Stimulated activated CD4-positive, alpha-beta T cell treated with anti-CD3 and anti-CD28 coated beads, TNF-alpha, amount 100 ng/mL, for 24 hours (primary cell): Measurements from ENCODE around the gene ROBO1.
"Not testable (repeated sequence)": the region's sequence is repeated elsewhere in the genome, so short reads cannot be mapped to it uniquely, and the experiment has no call there.

Experiments
- DNase-seq, 3 experiments: peaks; one replicate each; pipeline ENCODE4 v3.0.0-alpha.2; 2020; ENCODE audit warnings: low read depth in 3 of 3

ROBO1 gene

GRCh38 chr3:78701537-78701936 is 1066.3 kb downstream of the ROBO1 start:
- DNase-seq: no peak

DNA sequence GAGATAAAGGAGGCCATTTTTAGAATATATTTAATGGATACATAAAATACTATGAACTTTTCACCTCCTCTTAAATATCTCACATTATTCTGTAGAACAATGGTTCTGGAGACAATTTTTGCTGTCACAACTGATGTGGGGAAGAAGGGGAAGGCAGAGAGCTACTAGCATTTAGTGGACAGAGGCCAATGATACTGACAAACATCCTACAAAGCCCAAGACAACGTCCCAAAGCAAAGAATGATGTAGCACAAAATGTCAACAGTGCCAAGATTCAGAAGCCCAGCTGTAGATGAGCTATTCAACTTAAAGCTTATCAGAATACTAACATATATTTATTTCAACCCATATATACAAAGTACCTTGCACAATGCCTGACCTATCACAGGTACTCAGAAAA is 1069.4 kb downstream of the ROBO1 start:
- DNase-seq: no peak

DNA sequence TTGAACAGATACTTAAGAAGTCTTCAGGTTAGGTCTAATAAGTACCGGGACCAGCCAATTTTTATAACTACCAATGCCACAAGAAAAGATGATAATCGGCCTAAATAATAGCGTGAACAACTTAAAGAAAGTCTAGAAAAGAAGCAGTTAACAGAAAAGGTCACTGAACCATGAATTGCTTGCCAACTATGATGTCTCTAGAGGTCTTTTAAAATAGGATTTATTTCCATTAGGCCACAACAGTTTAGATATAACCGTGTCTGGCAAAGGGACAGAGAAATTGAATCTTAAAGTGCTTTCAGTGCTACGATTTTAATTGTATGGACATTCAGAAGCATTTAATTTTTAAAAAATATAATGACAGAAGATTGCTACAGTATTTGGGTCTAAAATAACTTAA is 1070.4 kb downstream of the ROBO1 start:
- DNase-seq: no peak

DNA sequence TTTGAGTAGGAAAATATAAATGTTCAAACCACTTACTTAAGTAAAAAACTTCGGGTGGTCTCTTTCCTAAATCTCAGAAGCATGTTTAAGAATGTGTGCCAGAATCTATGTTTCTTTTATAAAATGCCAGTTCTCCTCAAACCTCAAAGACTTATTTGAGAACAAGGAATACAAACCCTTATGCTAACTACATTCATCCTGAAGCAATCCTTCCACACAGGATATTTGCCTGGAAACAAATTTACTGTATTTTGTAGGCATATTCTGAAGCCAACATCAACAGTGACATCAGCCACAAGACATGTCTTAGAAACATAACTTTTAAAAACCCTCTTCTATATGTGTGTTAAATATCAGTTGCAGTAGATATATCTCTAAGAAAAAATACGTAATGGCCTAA is 1077.0 kb downstream of the ROBO1 start:
- DNase-seq: no peak

- no peak for DNase-seq
Measured at GRCh38 chr3:78689378-78689777, 1078.4 kb downstream of the ROBO1 start.

DNA sequence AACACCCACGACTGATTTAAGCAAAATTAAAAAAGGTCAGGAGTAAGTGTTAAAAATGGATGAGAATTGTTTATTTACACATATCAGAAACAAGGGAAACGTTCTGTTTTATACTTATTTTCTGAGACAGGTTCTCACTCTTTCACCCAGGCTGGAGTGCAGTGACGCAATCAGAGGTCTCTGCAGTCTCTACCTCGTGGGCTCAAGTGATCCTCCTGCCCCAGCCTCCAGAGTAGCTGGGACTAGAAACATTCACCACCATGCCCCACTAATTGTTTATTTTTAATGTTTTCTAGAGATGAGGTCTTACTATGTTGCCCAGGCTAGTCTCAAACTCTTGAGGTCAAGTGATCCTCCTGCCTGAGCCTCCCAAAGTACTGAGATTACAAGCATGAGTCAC is 1080.3 kb downstream of the ROBO1 start:
- DNase-seq: no peak

GRCh38 chr3:78683284-78683683 is 1084.5 kb downstream of the ROBO1 start:
- DNase-seq: no peak

GRCh38 chr3:78675119-78675805 is 1092.5 kb downstream of the ROBO1 start:
- DNase-seq: not testable (repeated sequence)

GRCh38 chr3:78670746-78671145 is 1097.1 kb downstream of the ROBO1 start:
- DNase-seq: no peak

GRCh38 chr3:78670094-78670493 is 1097.7 kb downstream of the ROBO1 start:
- no peak for DNase-seq

- DNase-seq: no peak
Measured at GRCh38 chr3:78668302-78668701, 1099.5 kb downstream of the ROBO1 start.

DNA sequence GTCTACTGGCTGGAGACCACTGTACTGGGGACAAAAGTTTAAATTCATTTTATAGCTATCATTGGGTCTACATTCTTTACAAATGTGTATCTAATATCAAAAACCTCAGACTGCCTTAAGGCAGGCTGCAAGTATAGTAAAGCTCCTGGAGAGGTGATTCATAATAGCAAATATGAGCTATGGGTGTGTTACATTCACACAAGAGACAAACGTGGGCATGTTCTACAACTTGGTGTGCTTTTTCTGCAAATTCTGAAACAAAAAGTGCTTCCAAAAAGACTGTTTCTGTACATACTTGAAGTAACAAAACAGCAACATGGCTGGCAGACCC is 1101.4 kb downstream of the ROBO1 start:
- DNase-seq: no peak

DNA sequence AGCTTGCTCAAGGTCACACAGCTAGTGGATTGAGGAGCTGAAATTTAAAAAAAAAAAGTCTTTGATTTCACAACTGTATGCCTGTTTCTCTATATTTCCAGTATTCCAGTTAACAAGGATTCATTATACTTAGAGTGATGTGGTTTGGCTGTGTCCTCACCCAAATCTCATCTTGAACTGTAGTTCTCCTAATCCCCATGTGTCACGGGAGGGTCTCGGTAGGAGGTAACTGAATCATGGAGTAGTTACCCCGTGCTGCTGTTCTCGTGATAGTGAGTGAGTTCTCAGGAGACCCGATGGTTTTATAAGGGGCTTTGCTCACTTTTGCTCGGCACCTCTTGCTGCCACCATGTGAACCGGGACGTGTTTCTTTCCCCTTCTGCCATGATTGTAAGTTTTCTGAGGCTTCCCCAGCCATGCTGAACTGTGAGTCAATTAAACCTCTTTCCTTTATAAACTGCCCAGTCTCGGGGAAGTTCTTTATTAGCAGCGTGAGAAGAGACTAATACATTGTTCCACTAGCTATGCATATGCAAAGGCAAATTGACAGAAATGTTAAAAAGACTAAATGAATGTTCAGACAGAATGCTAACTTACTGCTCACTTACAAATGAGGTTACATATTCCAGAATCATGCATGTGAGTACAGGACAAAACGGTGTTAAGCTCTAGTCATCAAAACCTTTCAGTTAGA is 1101.9 kb downstream of the ROBO1 start:
- DNase-seq: no peak

GRCh38 chr3:78665101-78665500 is 1102.7 kb downstream of the ROBO1 start:
- DNase-seq: no peak

DNA sequence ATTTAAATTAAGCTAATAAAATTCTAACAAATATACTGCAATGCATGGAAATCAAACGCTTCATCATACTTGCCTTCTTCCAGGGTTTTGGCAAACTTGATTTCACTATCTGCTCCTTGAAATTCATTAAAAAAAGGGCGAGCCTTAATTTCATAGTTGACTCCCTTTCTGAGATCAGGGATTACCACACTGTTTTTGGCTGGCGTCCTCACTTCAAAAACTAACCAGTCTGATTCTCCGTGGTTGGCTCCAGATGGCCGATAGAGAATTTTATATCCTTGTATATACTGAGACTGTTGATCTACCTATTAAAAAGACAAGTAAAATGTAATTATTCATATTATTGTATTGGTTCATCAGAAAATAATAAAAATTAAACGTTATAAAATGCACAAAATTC is 1106.8 kb downstream of the ROBO1 start:
- no peak for DNase-seq

DNA sequence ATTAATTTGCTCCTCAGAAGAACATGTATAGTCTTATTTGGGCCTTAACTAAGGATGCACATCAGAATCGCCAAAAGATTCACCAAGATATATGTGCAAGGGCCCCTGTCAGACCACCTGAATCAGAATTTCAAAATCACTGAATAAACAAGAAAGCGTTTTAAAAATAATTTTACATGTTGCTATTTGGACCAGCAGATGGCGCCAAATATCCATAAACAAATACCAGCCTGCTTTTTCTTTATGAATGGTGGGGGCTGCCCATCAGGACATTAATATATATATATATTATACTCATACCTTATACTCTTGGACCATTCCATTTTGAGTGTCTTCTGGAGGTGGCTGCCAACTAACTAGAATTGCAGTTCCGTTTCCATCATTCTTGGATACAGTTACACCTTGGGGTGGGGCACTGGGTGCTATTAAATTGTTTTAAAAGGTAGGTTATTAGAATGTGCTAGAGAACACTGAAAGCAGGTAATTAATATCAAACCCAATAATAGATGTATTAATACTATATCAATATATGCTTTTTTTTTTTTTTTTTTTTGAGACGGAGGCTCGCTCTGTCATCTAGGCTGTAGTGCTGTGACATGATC is 1108.3 kb downstream of the ROBO1 start:
- DNase-seq: no peak

DNA sequence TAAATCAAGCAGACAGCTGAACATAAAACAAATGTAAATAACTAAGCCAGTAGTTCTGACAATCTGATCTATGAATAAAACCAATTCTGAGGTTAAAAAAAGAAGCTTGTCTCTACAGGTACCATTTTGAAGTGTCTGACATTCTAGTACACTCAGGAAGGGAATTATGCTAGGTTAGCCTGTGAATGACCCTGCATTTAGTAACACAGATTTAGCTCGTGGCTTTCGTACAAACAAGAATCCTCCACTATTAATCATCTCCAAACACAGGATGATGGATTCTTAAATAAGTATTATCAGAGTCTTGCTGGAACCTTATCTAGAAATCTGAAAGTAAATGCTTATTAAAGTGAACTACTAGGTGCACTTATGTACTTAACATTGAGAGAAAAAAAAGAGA is 1120.1 kb downstream of the ROBO1 start:
- DNase-seq: no peak

DNA sequence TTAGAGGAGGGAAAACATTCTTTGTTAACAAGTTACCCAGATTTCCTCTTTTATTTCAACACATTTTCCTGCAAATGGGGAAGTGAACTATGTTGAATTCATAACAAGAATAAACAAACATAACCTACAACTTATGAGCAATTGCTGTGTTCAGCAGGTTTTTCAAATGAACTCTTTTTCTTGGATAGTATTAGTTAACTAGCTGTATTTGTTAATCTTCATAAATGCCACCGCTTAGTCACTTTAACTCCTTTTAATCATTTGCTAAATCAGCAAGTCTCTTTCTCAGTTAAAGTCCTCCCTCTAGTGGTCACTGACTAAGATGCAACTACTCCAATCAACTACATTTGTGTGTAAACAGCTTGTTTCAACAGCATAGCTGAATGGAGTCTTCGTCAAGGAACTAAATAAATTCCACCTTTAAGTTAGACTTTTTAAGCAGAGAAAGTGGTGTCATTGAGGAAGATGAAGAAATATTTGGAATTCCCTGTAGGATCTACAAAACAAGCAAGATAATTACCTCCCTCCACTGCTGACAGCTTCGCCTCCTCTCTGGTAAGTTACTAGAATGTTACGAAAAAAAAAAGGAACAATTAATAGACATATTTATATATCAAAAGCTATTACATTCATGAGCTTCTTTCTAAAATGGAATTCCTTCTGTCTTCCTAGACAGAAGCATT is 1122.0 kb downstream of the ROBO1 start:
- DNase-seq: no peak

DNA sequence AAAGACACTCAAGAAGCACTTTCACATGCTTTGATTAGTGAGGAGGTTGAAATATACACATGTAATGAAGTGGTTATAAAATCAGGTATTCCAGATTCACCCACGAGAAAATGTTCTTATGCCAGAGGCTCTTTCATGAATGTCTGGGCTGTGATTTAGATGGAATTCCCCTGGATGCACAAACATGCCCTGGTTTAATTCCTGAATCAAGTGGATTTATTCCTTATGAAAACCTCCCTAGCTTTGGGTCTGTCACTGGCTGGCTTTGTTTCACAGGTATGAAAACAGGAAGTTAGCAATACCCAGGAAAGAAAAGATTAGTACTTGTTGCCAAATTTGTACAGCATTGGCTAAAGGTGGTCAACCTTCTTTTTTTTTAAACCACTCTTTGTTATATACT is 1123.0 kb downstream of the ROBO1 start:
- no peak for DNase-seq

DNA sequence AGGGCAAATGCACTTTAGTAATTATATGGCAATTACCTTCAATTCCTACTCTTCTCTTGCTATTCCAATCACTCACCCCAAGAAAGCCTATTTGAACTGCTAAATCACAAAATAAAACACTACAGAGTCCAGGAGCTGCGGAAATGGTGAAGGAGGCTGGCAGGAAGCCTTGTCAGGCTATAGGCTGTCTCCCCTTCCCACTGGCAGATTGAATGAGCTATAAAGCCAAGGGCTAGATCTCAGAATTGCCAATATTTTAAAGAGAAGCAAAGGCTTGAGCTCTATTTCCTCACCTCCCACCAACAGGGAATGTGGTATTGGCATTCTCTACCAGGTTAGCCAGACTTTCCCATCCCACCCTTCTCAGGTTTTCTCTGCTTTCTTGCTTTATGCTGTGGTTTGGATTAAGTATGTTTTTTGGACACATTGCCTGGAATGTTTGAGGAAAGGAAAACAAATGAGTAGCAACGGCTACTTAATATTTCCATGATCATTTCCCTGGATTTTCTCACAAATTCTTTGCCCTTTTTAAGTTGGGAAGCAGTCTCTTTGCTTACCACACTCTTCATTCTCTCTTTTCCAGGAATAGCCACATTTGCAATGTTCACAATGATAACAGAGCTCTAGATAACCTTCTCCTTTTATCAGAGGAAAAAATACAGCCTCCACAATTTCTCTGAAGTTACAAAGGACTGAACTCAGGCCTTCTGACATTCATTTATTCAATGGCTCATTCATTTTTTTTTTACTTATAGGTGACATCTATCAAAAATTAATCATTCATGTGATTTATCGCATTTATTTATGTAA is 1125.4 kb downstream of the ROBO1 start:
- no peak for DNase-seq

DNA sequence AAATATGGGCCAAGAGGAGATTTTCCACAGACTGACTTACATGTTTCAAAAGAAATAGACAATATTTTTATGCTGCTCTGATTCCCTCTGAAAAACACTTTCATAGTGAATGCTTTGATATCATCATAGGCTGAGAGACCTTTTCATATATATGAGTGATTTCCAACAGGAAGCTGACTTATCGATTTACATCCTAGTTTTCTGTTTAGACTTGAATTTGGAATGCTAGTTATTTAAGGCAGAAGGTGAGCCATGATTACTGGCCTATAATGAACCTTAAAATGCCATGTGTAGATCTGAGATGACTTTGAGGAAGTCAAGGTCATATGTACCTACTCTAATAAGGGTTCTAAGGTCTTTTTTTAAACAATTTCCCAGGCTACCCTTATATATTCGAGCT is 1126.1 kb downstream of the ROBO1 start:
- no peak for DNase-seq

DNA sequence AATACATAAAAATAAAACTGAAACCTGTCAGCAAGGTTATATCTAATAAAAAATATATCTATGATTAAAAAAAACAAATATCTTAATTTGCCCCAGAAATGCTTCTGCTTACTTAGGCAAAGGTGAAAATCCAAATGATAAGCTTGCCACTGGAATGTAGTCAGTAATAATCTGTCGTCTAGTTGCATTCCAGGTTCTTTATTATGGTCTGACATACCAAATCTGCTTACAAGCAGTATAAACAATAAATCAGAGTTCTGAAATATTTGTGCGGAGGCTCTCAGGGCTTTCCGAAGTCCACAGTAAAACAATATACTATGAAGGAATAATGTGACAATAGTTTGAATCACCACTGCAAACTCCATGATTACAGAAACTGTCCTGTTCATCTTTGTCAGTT is 1133.5 kb downstream of the ROBO1 start:
- no peak for DNase-seq
